ENCODE data around the gene TSPEAR. TPM values are rescaled to one million over a fixed set of nuclear protein-coding genes. Genes with fewer than 3 reads are reported as not detected.

Gene TSPEAR
- total and polyA plus RNA-seq, 2 donors (not counting 1 experiment from before 2014, with no cell fraction given): not detected

- Mint-ChIP-seq H3K27me3 (peaks cover 5% of the 10 kb centered on the region), H3K27ac (no peak overlapping the region), H3K4me1 (peaks cover 2% of the 10 kb centered on the region), H3K9me3 (ENCODE audit: insufficient read depth) (no peaks in the 10 kb centered on the region), H3K4me3 (no peak overlapping the region)
- H3K27ac ChIP-seq (ENCODE audit: low read length in 2 of 2): no peak overlapping the region
- peaks cover 0 to 1% (median under 1%) of the 10 kb centered on the region in 3 donors for H3K9me3 ChIP-seq (ENCODE audit: control extremely low read depth in 1 of 3, control insufficient read depth in 2 of 3, insufficient read depth in 1 of 3, low read length in 2 of 3)
- H3K4me2 ChIP-seq (replicated peaks; ENCODE audit: low read depth, low read length, poor library complexity, severe bottlenecking): no peak overlapping the region
- H4K20me1 ChIP-seq (ENCODE audit: control insufficient read depth, insufficient read depth, low read length, poor library complexity, severe bottlenecking): no peaks in the 10 kb centered on the region
- CTCF ChIA-PET: no interaction called here
- H3K27me3 ChIP-seq (replicated peaks in 1 of 4; ENCODE audit: control extremely low read depth in 1 of 4, control insufficient read depth in 3 of 4, insufficient read depth in 4 of 4, low read length in 3 of 4): peaks cover 0 to 3% (median 0%) of the 10 kb centered on the region in 4 experiments
- no peaks in the 10 kb centered on the region for H3K79me2 ChIP-seq (ENCODE audit: control insufficient read depth, insufficient read depth, low read length)
- no peak overlapping the region for H3K4me3 ChIP-seq (ENCODE audit: control extremely low read depth in 1 of 5, extremely low read depth in 1 of 5, insufficient read depth in 1 of 5, low read depth in 2 of 5, low read length in 4 of 5)
- peaks cover 0 to 5% of the 10 kb centered on the region in 2 donors for H3K4me1 ChIP-seq (ENCODE audit: control insufficient read depth in 2 of 2, insufficient read depth in 2 of 2, low read length in 2 of 2)
- H2AFZ ChIP-seq (ENCODE audit: insufficient read depth, low read depth, low read length, poor library complexity, severe bottlenecking): no peak overlapping the region
- no peak overlapping the region for H3K9ac ChIP-seq (ENCODE audit: low read length)
- WGBS (ENCODE audit: insufficient coverage): 97% methylated on average over 13 of the region's 14 CpGs
- intact Hi-C loops (cut with micrococcal nuclease): loop anchor here (10.0 kb wide), 2 partner anchors 128 to 668 kb away; partner anchors contain the start of gene TRPM2
- no peak for DNase-seq
- no peaks in the 10 kb centered on the region for H3K36me3 ChIP-seq (replicated peaks in 1 of 2; ENCODE audit: control extremely low read depth in 1 of 2, control insufficient read depth in 1 of 2, extremely low read depth in 1 of 2, insufficient read depth in 2 of 2, low read length in 1 of 2)
- ATAC-seq (ENCODE audit: low read depth): no peak
- POLR2A ChIA-PET: no interaction called here
- TF ChIP-seq CTCF (IDR thresholded peaks at IDR 0.05): no peak
- TF ChIP-seq EZH2 (IDR thresholded peaks at IDR 0.05; ENCODE audit: borderline replicate concordance, insufficient read depth, low read depth, low read length, poor library complexity, severe bottlenecking): no peak
These were observed 228.6 kb downstream of the TSPEAR start for GRCh38 chr21:44482581-44483287.

All from B cell (primary cell).